Sigmoid colon (tissue), 4 donors: Measurements from ENCODE around the gene FGL2.
"Not testable (repeated sequence)": the region's sequence is repeated elsewhere in the genome, so short reads cannot be mapped to it uniquely, and the experiment has no call there.

ENCODE experiments used
- CTCF ChIP-seq, 4 experiments: fragments of 450-650 bp in 3 of 4; fragments of 200-600 bp in 1 of 4; IDR thresholded peaks; one replicate each; pipeline ENCODE4 v1.5.1; 2016 to 2019; ENCODE audit warnings: antibody characterized with exemption in 4 of 4, mild to moderate bottlenecking in 3 of 4, moderate library complexity in 2 of 4
- EP300 ChIP-seq, 4 donors: sonication (generic); formaldehyde crosslinking; IDR thresholded peaks; one replicate each; pipeline ENCODE4 v1.6.1; 2017; ENCODE audit warnings: antibody characterized with exemption in 4 of 4
- POLR2A ChIP-seq, 2 donors: fragments of 450-650 bp; IDR thresholded peaks; one replicate each; pipeline ENCODE4 v1.6.1; 2016; ENCODE audit warnings: antibody characterized with exemption in 2 of 2, mild to moderate bottlenecking in 2 of 2, moderate library complexity in 2 of 2
- POLR2AphosphoS5 ChIP-seq, 4 donors: sonication (generic); formaldehyde crosslinking; IDR thresholded peaks; one replicate each; pipeline ENCODE4 v1.6.1; 2017; ENCODE audit warnings: antibody characterized with exemption in 4 of 4

GRCh38 chr7:77157034-77157433 lies 42.6 kb downstream of the FGL2 start:
- TF ChIP-seq CTCF, POLR2A, POLR2AphosphoS5, EP300 (IDR thresholded peaks at IDR 0.05): not testable (repeated sequence)
